HFFc6 (cell line): ENCODE data around the gene DEF6. TPM values are rescaled to one million over a fixed set of nuclear protein-coding genes. Genes with fewer than 3 reads are reported as not detected.

Source experiments
- DNase-seq: peaks from one replicate; pipeline ENCODE4 v3.0.0-alpha.2; 2018
- H3K27ac Mint-ChIP-seq: 2 replicates; pipeline ENCODE4 v1.8.0; 2020; ENCODE audit warnings: mild to moderate bottlenecking, mixed read lengths
- H3K27me3 Mint-ChIP-seq: 2 replicates; pipeline ENCODE4 v1.8.0; 2021; ENCODE audit warnings: mild to moderate bottlenecking, moderate library complexity, mixed read lengths; ENCODE audit not compliant: insufficient read depth
- H3K36me3 Mint-ChIP-seq: 2 replicates; pipeline ENCODE4 v1.8.0; 2021; ENCODE audit warnings: low read depth, mixed read lengths
- H3K4me1 Mint-ChIP-seq: 2 replicates; pipeline ENCODE4 v1.8.0; 2020; ENCODE audit warnings: low read depth, mixed read lengths
- H3K4me3 Mint-ChIP-seq: 2 replicates; pipeline ENCODE4 v1.8.0; 2020; ENCODE audit warnings: mild to moderate bottlenecking, moderate library complexity, mixed read lengths
- H3K9me3 Mint-ChIP-seq: 2 replicates; pipeline ENCODE4 v1.8.0; 2020; ENCODE audit warnings: mild to moderate bottlenecking, mixed read lengths
- CTCF ChIP-seq: fragments of 200-600 bp; sonication (generic); IDR thresholded peaks from 2 replicates; pipeline ENCODE4 v1.5.0; 2021; ENCODE audit warnings: antibody characterized with exemption, mild to moderate bottlenecking
- total RNA-seq, 6 experiments: library from RNA; stranded (reverse); fragmentation: NEBNext Ultra II Directional; extraction: Animal tissue kit (Norgen Biotek cat#: 25700); gene quantifications; 2 replicates in 1 of 6; 3 replicates in 5 of 6; pipeline ENCODE4 v1.2.3, GENCODE V29; 2021

Gene DEF6
- total RNA-seq, 6 experiments from 2014 or later = 2.8 to 4.8 (median 3.6) TPM

GRCh38 chr6:35282472-35282871 lies 15.1 kb upstream of the DEF6 start:
- H3K4me1 Mint-ChIP-seq = 0 out of 2 replicates have a peak, but pooled peaks cover 10% of the 10 kb centered on the region
- peaks cover 22% of the 10 kb centered on the region for H3K36me3 Mint-ChIP-seq
- no peak overlapping the region for H3K4me3 Mint-ChIP-seq
- no peak for TF ChIP-seq CTCF
- H3K27me3 Mint-ChIP-seq = peaks cover 3% of the 10 kb centered on the region; the same call in 1 of the 2 replicates
- no peak for DNase-seq
- H3K27ac Mint-ChIP-seq = no peak overlapping the region
- no peaks in the 10 kb centered on the region for H3K9me3 Mint-ChIP-seq

- no peaks in the 10 kb centered on the region for H3K9me3 Mint-ChIP-seq
- H3K27ac Mint-ChIP-seq = no peak overlapping the region
- peaks cover 22% of the 10 kb centered on the region for H3K36me3 Mint-ChIP-seq
- H3K27me3 Mint-ChIP-seq = peaks cover 3% of the 10 kb centered on the region; the same call in 1 of the 2 replicates
- no peak for DNase-seq
- H3K4me3 Mint-ChIP-seq = no peak overlapping the region
- 0 out of 2 replicates have a peak, but pooled peaks cover 10% of the 10 kb centered on the region for H3K4me1 Mint-ChIP-seq
- no peak for TF ChIP-seq CTCF
These were observed 14.3 kb upstream of the DEF6 start for GRCh38 chr6:35283361-35283760.

- no peak overlapping the region for H3K4me3 Mint-ChIP-seq
- H3K27me3 Mint-ChIP-seq = peaks cover 2% of the 10 kb centered on the region
- H3K27ac Mint-ChIP-seq = no peak overlapping the region
- DNase-seq = peak; percentile 6
- H3K9me3 Mint-ChIP-seq = no peaks in the 10 kb centered on the region
- H3K4me1 Mint-ChIP-seq = no peaks in the 10 kb centered on the region
- peaks cover 24% of the 10 kb centered on the region for H3K36me3 Mint-ChIP-seq
- TF ChIP-seq CTCF = no peak
These were observed 9.8 kb upstream of the DEF6 start for GRCh38 chr6:35287671-35288396.

GRCh38 chr6:35288834-35289233 lies 8.8 kb upstream of the DEF6 start:
- H3K27ac Mint-ChIP-seq = no peak overlapping the region
- peaks cover 2% of the 10 kb centered on the region for H3K27me3 Mint-ChIP-seq
- no peaks in the 10 kb centered on the region for H3K4me1 Mint-ChIP-seq
- H3K4me3 Mint-ChIP-seq = no peak overlapping the region
- TF ChIP-seq CTCF = no peak
- H3K36me3 Mint-ChIP-seq = peaks cover 19% of the 10 kb centered on the region; the same call in 1 of the 2 replicates
- H3K9me3 Mint-ChIP-seq = no peaks in the 10 kb centered on the region
- no peak for DNase-seq

GRCh38 chr6:35291491-35291890 lies 6.1 kb upstream of the DEF6 start:
- Mint-ChIP-seq H3K36me3 (peaks cover 21% of the 10 kb centered on the region), H3K4me1 (peaks cover under 1% of the 10 kb centered on the region; the same call in 1 of the 2 replicates), H3K27me3 (peaks cover 2% of the 10 kb centered on the region), H3K9me3 (no peaks in the 10 kb centered on the region), H3K27ac (no peak overlapping the region), H3K4me3 (no peak overlapping the region)
- no peak for TF ChIP-seq CTCF
- DNase-seq = no peak
